Loucy (cell line): ENCODE data around the gene FOXO3.

Experiments used
- CTCF ChIP-seq: fragments of 200-600 bp; sonication (generic); conservative IDR thresholded peaks from 2 replicates; pipeline ENCODE4 v1.5.1; 2014; ENCODE audit warnings: mild to moderate bottlenecking, antibody characterized with exemption, low read length
- EZH2phosphoT487 ChIP-seq: fragments of 200-600 bp; IDR thresholded peaks from 2 replicates; pipeline ENCODE4 v1.6.1; 2018; ENCODE audit warnings: antibody characterized with exemption, mild to moderate bottlenecking, moderate library complexity, borderline replicate concordance

GRCh38 chr6:108671790-108672189, 111.1 kb downstream of the FOXO3 start:
- no peak for TF ChIP-seq CTCF
- TF ChIP-seq EZH2phosphoT487 = no peak
